GM13977 (cell line): ENCODE data around the gene GTF3C4.

Source experiments
- DNase-seq: peaks from one replicate; pipeline ENCODE4 v3.0.0; 2012; ENCODE audit warnings: low spot score
- CTCF ChIP-seq: IDR thresholded peaks from 2 replicates; pipeline ENCODE4 v1.5.1; 2012; ENCODE audit warnings: mild to moderate bottlenecking, control low read depth; ENCODE audit not compliant: insufficient read depth; ENCODE audit errors: extremely low read depth, missing control alignments
- in situ Hi-C: fragments of 300-500 bp; cut with MboI; formaldehyde crosslinking; loops from one replicate; pipeline ENCODE4 v1.12.0; 2022; ENCODE audit warnings: low sequenced_read_pairs, low pct_unique_long_range_greater_than_20kb, mixed read lengths, inconsistent platforms; ENCODE audit not compliant: unreplicated experiment

Gene GTF3C4

GRCh38 chr9:132651259-132651658 lies 19.0 kb upstream of the GTF3C4 start:
- in situ Hi-C loops = no loop called here
- no peak for DNase-seq
- TF ChIP-seq CTCF = peak; percentile 21

DNA sequence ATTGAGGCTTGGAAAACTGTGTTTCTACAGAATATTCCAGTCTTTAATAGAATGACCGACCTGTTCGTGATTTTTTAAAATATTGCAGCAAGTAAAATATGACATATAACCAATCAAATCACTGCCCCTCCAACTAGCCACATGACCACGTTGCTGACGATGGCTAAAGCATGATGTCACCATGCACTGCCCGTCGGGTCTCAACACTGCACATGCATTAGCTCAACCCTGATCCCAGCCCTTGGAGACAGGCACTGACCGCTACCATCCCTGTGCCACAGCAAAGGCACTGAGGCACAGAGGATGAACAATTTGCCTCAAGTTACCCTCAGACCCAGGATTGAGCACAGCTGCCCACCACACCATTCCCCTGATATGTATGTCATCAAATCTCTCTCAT lies 14.0 kb upstream of the GTF3C4 start:
- no peak for TF ChIP-seq CTCF
- in situ Hi-C loops = no loop called here

DNA sequence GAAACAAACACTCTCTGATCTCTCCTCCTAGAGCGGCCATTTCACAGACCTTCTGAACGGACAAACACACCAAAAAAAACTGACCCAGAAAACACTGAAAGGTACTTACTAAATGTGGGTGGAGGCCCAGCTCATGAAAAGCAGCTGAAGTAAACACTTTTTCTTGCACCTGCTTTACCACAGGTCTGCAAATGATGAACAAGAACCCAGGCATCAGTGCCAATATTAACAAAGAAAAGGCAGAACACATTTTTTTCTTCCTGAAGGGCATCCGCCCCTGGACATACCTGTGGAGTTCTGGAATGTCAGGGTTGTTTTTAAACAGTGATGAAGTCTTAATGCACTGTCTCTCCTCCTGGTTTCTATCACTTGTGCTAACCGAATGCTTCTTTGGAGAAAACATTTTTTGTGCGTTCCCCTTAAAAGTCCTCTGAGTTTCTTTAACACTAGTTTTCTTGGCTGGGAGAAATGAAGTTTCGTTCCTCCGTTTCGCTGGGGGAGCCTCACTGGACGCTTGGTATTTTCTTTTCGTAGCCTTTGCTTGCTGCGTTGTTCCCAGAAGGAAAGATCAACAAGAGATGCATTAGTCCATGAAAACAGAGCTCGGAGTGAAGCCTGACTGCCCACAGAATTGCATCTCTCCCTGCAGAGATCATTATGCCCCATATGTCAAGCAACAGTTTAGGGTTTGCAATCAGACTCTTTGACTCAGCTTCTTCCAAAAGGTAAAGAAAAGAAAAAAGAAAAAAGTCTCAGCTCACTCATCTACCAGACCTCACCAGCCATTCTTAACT lies 7.9 kb upstream of the GTF3C4 start:
- in situ Hi-C loops = no loop called here
- TF ChIP-seq CTCF = no peak
- DNase-seq = no peak

More for the DNA sequence above, 14.0 kb upstream of the GTF3C4 start:
- no peak for DNase-seq

GRCh38 chr9:132663117-132663516 lies 7.1 kb upstream of the GTF3C4 start:
- TF ChIP-seq CTCF = no peak
- no peak for DNase-seq
- in situ Hi-C loops = no loop called here

- in situ Hi-C loops = no loop called here
Measured at GRCh38 chr9:132663851-132664250, 6.4 kb upstream of the GTF3C4 start.

DNA sequence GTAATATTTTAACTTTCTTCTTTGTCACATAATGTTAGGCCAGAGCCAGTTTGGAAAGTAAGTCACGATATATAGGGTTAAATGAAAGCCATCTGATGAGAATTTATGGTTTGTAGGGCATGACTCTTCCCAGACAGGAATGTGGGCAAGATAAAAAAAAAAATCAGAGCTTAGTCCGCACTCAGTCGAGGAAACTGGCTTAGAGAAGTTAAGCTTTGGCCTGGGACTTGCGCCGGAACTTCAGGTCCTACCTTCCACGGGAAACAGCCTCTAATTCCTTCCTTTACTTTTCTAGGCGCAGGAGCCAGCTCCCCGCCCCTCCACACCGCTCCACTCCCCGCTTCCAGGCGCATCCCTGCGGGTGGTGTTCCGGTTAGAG lies 956 bp upstream of the GTF3C4 start:
- in situ Hi-C loops = no loop called here
- DNase-seq = no peak
- no peak for TF ChIP-seq CTCF

More at GRCh38 chr9:132663851-132664250, 6.4 kb upstream of the GTF3C4 start:
- TF ChIP-seq CTCF = no peak
- DNase-seq = no peak
